Neural progenitor cell (in vitro differentiated cells): Measurements from ENCODE around the gene INTS1. TPM values are rescaled to one million over a fixed set of nuclear protein-coding genes. Genes with fewer than 3 reads are reported as not detected.

Experiments used
- DNase-seq: peaks from one replicate; pipeline ENCODE4 v3.0.0-alpha.2; 2016; ENCODE audit warnings: low spot score
- H2AFZ ChIP-seq: fragments of 200-600 bp; sonication (generic); replicated peaks from 2 replicates; pipeline ENCODE4 v1.6.1; 2016; ENCODE audit warnings: antibody characterized with exemption
- H3F3A ChIP-seq: fragments of 200-600 bp; sonication (generic); 2 replicates; pipeline ENCODE4 v1.6.1; 2016; ENCODE audit warnings: antibody characterized with exemption, low read depth
- H3K27ac ChIP-seq: fragments of 200-600 bp; sonication (generic); 2 replicates; pipeline ENCODE4 v1.5.1; 2016; ENCODE audit warnings: mild to moderate bottlenecking
- H3K27me3 ChIP-seq: fragments of 200-600 bp; sonication (generic); 2 replicates; pipeline ENCODE4 v1.6.1; 2016; ENCODE audit warnings: mild to moderate bottlenecking, moderate library complexity
- H3K36me3 ChIP-seq: fragments of 200-600 bp; sonication (generic); 2 replicates; pipeline ENCODE4 v1.5.1; 2016
- H3K4me1 ChIP-seq: fragments of 200-600 bp; sonication (generic); 2 replicates; pipeline ENCODE4 v1.6.1; 2016; ENCODE audit warnings: mixed run types
- H3K4me2 ChIP-seq: fragments of 200-600 bp; sonication (generic); 2 replicates; pipeline ENCODE4 v1.6.1; 2016
- H3K4me3 ChIP-seq: fragments of 200-600 bp; sonication (generic); 2 replicates; pipeline ENCODE4 v1.5.1; 2016
- H3K79me2 ChIP-seq: fragments of 200-600 bp; sonication (generic); 2 replicates; pipeline ENCODE4 v1.6.1; 2016; ENCODE audit warnings: low read depth
- H3K9ac ChIP-seq: fragments of 200-600 bp; sonication (generic); 2 replicates; pipeline ENCODE4 v1.6.1; 2016
- H3K9me3 ChIP-seq: fragments of 200-600 bp; sonication (generic); 2 replicates; pipeline ENCODE4 v1.5.1; 2016; ENCODE audit warnings: low read depth
- H4K20me1 ChIP-seq: fragments of 200-600 bp; sonication (generic); 2 replicates; pipeline ENCODE4 v1.6.1; 2016; ENCODE audit warnings: low read depth
- H3K27ac Mint-ChIP-seq: 3 replicates; pipeline ENCODE4 v1.8.0; 2021; ENCODE audit warnings: mixed read lengths
- H3K27me3 Mint-ChIP-seq: 2 replicates; pipeline ENCODE4 v1.8.0; 2022; ENCODE audit warnings: low read depth, mild to moderate bottlenecking, inconsistent platforms, moderate library complexity, mixed read lengths; ENCODE audit not compliant: insufficient read depth
- H3K36me3 Mint-ChIP-seq: 3 replicates; pipeline ENCODE4 v1.8.0; 2021; ENCODE audit warnings: mixed read lengths
- H3K4me1 Mint-ChIP-seq: 3 replicates; pipeline ENCODE4 v1.8.0; 2021; ENCODE audit warnings: mixed read lengths
- H3K4me3 Mint-ChIP-seq: 3 replicates; pipeline ENCODE4 v1.8.0; 2021; ENCODE audit warnings: mild to moderate bottlenecking, moderate library complexity, mixed read lengths
- H3K9me3 Mint-ChIP-seq: 3 replicates; pipeline ENCODE4 v1.8.0; 2020; ENCODE audit warnings: mixed read lengths
- EZH2 ChIP-seq: fragments of 200-600 bp; sonication (generic); IDR thresholded peaks from 2 replicates; pipeline ENCODE4 v1.6.1; 2017; ENCODE audit warnings: antibody characterized with exemption, mild to moderate bottlenecking, moderate library complexity
- EZH2phosphoT487 ChIP-seq: fragments of 200-600 bp; sonication (generic); IDR thresholded peaks from 2 replicates; pipeline ENCODE4 v1.6.1; 2017; ENCODE audit warnings: antibody characterized with exemption
- total RNA-seq: library from RNA; depleted of rRNA; stranded (reverse); fragments of >200 nt; gene quantifications from 2 replicates; pipeline ENCODE4 v1.2.3, GENCODE V29; 2015; ENCODE audit warnings: low replicate concordance
- TF ChIP-seq, protein P1 (sequence below): fragments of 200-600 bp; sonication (generic); IDR thresholded peaks from 2 replicates; pipeline ENCODE4 v1.5.1; 2017; ENCODE audit warnings: antibody characterized with exemption, mild to moderate bottlenecking

INTS1 gene
- total RNA-seq, 1 donor from 2014 or later = 16.5 TPM

DNA sequence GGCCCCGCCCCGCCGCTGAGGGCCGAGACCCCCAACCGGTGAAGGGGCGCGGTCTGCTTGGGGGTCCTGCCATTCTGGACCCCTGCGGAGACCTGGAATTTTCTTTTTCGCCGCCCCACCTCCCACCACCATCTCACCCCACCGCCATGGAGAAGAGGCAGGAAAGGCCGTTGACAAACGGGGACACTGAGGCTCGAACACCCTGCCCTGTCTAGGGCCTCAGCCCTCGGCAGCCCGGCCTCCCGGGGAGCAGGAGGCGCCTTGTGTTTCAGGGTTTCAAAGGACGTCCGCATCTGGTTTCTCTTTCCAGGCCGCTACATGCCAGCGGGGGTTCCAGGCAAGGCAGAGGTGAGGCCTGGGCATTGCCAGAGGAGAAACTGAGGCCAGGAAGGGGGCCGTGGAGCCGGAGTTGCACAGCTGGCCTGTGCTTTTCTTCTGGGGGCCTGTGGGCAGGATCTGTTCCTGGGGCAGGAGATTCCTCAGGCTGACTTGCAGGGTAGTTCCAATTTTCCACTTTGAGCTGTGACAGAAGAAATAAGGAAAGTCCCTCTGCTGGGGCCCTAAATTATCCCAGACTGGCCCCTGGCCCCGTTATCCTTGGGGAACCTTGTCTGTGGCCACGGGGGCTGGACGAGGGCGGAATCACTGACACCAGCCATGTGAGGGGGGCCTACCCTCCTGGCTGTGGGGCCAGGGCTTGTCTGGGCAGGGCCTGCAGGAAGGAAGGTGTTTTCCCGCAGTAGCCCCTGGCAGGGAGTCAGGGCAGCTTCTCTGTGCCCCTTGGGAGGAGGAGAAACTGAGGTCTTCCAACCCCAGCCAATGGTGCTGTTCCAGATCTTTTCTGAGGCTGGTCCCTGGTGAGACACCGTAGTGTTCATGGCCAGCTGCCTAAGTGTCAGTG lies 44.0 kb downstream of the INTS1 start:
- DNase-seq = no peak
- Mint-ChIP-seq H3K36me3 (no peaks in the 10 kb centered on the region), H3K27me3 (peaks cover 6% of the 10 kb centered on the region), H3K9me3 (no peaks in the 10 kb centered on the region), H3K4me1 (peaks cover 21% of the 10 kb centered on the region), H3K4me3 (peak overlapping the region; percentile 55), H3K27ac (no peak overlapping the region)
- Histone ChIP-seq H3K9ac (no peak overlapping the region), H3K4me3 (peak overlapping the region; percentile 28), H3K27me3 (no peaks in the 10 kb centered on the region), H3K4me1 (peaks cover 11% of the 10 kb centered on the region), H3K27ac (no peak overlapping the region), H4K20me1 (peaks cover 7% of the 10 kb centered on the region), H3K4me2 (peak overlapping the region; percentile 67), H3K36me3 (no peaks in the 10 kb centered on the region), H2AFZ (no peak overlapping the region), H3K79me2 (no peaks in the 10 kb centered on the region), H3K9me3 (no peaks in the 10 kb centered on the region), H3F3A (peaks cover 18% of the 10 kb centered on the region)
- no peak for TF ChIP-seq EZH2phosphoT487
- TF ChIP-seq, protein P1, sequence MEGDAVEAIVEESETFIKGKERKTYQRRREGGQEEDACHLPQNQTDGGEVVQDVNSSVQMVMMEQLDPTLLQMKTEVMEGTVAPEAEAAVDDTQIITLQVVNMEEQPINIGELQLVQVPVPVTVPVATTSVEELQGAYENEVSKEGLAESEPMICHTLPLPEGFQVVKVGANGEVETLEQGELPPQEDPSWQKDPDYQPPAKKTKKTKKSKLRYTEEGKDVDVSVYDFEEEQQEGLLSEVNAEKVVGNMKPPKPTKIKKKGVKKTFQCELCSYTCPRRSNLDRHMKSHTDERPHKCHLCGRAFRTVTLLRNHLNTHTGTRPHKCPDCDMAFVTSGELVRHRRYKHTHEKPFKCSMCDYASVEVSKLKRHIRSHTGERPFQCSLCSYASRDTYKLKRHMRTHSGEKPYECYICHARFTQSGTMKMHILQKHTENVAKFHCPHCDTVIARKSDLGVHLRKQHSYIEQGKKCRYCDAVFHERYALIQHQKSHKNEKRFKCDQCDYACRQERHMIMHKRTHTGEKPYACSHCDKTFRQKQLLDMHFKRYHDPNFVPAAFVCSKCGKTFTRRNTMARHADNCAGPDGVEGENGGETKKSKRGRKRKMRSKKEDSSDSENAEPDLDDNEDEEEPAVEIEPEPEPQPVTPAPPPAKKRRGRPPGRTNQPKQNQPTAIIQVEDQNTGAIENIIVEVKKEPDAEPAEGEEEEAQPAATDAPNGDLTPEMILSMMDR = no peak
- no peak for TF ChIP-seq EZH2

DNA sequence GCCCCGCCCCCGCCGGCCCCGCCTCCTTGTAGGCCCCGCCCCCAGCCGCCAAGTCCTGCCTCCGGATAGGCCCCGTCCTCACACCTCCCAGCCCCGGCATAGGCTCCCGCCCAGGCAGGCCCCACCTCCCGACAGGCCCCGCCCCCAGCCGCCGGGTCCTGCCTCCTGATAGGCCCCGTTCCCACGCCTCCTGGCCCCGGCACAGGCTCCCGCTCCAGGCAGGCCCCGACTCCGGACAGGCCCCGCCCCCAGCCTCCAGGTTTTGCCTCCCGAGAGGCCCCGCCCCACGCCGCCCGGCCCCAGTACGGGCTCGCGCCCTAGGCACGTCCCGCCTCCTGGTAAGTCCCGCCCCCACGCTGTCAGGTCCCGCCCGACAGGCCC lies 44.7 kb downstream of the INTS1 start:
- Histone ChIP-seq H3K27me3 (no peaks in the 10 kb centered on the region), H3K4me2 (peak overlapping the region; percentile 98), H3K9me3 (no peaks in the 10 kb centered on the region), H3K36me3 (no peaks in the 10 kb centered on the region), H3K4me1 (peaks cover 11% of the 10 kb centered on the region), H3K79me2 (no peaks in the 10 kb centered on the region), H2AFZ (no peak overlapping the region), H3K27ac (no peak overlapping the region), H4K20me1 (peaks cover 7% of the 10 kb centered on the region), H3F3A (peaks cover 18% of the 10 kb centered on the region), H3K9ac (no peak overlapping the region), H3K4me3 (peak overlapping the region; percentile 78)
- no peaks in the 10 kb centered on the region for H3K36me3 Mint-ChIP-seq
- H3K27ac Mint-ChIP-seq = no peak overlapping the region
- H3K9me3 Mint-ChIP-seq = no peaks in the 10 kb centered on the region
- DNase-seq = peak; percentile 100
- H3K27me3 Mint-ChIP-seq = peaks cover 6% of the 10 kb centered on the region
- H3K4me1 Mint-ChIP-seq = peaks cover 21% of the 10 kb centered on the region
- TF ChIP-seq EZH2 = no peak
- no peak for TF ChIP-seq EZH2phosphoT487
- TF ChIP-seq, protein P1 = no peak
- H3K4me3 Mint-ChIP-seq = peak overlapping the region; percentile 79

DNA sequence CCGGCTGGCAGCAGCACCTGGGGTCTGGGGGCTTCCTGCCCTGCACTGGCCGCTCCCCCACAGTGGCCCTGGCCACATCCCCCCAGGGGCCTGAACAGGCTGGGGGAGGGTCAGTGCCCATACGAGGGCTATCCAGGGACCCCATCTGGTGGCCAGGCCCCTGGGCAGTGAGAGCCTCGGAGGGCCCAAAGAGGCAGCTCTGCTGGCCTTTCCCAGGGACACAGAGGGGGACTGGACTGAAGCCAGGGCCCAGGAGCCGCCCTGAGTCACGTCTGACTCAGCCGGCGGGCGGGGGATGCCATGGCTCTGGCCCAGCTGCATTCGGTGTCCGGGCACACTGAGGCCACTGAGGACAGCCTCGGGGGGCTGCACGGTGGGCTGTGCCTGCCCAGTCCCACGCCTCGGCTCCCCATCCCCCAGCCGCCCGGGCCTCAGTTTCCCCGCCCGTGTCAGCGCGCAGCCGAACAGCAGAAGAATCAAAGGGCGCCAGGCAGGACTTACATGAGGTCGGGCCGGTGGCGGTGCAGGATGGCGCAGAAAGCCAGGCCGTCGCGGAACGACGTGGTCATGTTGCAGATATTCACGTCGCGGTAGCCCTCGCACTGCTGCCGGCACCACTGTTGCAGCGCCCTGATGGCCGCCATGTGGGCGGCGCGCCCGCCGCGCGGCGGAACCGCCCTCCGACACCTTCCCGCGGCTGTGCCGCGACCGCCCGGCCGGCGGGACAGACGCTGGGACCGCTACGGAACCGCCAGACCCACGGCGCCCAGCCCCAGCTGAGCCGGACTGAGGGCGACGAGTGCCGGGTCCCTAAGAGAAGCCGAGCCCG lies 45.3 kb downstream of the INTS1 start, which contains the start of gene MICALL2:
MICALL2 (minus strand) TSS at position 788 of the 829 bp plus-strand sequence; CDS start at position 644, 144 bp downstream.
- Histone ChIP-seq H3K4me1 (peaks cover 11% of the 10 kb centered on the region), H3K79me2 (no peaks in the 10 kb centered on the region), H3K9ac (peak within 1 kb of the TSS; percentile 43), H3K4me2 (peak within 1 kb of the TSS; percentile 98), H4K20me1 (peaks cover 7% of the 10 kb centered on the region), H3K36me3 (no peaks in the 10 kb centered on the region), H3K9me3 (no peaks in the 10 kb centered on the region), H3K27ac (no peak within 1 kb of the TSS), H2AFZ (peak within 1 kb of the TSS; percentile 38), H3K27me3 (no peaks in the 10 kb centered on the region), H3K4me3 (peak within 1 kb of the TSS; percentile 78), H3F3A (peaks cover 18% of the 10 kb centered on the region)
- TF ChIP-seq, protein P1 = no peak
- TF ChIP-seq EZH2 (no peak), EZH2phosphoT487 (no peak)
- no peaks in the 10 kb centered on the region for H3K36me3 Mint-ChIP-seq
- DNase-seq = peak; percentile 55
- no peaks in the 10 kb centered on the region for H3K9me3 Mint-ChIP-seq
- H3K27ac Mint-ChIP-seq = no peak within 1 kb of the TSS
- peaks cover 6% of the 10 kb centered on the region for H3K27me3 Mint-ChIP-seq
- peak within 1 kb of the TSS; percentile 79 for H3K4me3 Mint-ChIP-seq
- peaks cover 24% of the 10 kb centered on the region for H3K4me1 Mint-ChIP-seq
